ENCODE results near the gene GGA1.
"Not testable (repeated sequence)": the region's sequence is repeated elsewhere in the genome, so short reads cannot be mapped to it uniquely, and the experiment has no call there.

Gene GGA1

DNA sequence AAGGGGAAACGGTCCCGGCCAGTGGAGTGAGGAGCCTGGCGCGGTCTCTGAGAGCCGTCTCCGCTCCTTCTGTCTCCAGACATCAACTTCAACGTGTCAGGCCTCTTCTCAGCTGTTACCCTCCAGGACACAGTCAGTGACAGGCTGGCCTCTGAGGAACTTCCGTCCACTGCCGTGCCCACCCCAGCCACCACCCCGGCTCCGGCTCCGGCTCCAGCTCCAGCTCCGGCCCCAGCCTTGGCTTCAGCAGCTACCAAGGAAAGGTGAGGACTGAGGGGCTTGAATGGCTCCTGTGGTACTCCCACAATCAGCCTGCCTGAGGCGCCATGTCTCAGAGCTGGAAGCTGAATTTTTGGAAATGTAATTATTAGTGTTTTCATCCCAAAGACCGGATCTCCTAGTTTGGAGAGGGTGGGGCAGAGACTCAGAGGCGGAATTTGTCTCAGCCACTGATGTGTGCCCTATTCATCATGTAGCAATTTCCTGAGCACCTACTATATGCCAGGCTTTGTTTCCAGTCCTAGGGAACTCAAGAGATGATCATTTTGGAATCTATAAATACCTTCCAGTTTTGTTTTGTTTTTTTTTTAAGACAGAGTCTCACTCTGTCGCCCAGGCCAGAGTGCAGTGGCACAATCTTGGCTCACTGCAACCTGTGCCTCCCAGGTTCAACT lies 42.0 kb downstream of the GGA1 start:
- DNase-seq (ENCODE audit: low spot score) = no peak

DNA sequence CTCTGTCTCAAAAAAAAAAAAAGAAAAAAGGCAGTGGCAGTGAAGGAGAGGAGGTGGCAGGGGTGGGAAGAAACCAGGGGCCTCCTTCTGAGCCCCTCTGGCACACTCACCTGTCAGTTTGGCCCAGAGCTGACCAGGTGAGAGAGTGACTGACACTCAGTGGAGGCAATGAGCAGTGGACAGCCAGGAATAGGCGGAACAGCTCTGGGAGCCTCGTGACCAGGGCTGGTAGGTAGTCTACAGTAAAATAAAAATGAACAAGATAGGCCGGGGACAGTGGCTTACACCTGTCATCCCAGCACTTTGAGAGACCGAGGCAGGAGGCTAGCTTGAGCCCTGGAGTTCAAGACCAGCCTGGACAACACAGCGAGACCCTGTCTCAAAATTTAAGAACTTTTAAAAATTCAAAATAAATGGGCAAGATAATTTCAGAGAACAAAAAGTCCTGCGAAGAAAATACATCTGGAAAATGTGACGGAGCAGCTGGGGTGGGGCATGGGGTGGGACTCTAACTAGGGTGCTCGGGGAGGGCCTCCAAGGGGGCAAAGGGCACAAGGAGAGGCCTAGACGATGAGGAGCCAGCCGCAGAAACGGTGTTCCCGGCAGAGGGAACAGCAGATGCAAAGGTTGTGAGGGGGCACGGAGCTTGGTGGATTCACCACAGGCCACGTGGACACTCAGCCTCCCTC lies 46.1 kb downstream of the GGA1 start:
- no peak for DNase-seq (ENCODE audit: low spot score)

DNA sequence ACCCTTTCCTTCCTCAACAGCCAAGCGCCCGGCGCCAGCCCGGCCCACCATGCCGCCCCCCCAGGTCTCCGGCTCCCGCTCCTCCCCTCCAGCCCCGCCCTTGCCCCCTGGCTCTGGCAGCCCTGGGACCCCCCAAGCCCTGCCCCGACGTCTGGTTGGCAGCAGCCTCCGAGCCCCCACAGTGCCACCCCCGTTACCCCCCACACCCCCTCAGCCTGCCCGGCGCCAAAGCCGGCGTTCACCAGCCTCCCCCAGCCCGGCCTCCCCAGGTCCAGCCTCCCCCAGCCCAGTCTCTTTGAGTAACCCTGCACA lies 46.6 kb downstream of the GGA1 start:
- DNase-seq (ENCODE audit: low spot score) = no peak

DNA sequence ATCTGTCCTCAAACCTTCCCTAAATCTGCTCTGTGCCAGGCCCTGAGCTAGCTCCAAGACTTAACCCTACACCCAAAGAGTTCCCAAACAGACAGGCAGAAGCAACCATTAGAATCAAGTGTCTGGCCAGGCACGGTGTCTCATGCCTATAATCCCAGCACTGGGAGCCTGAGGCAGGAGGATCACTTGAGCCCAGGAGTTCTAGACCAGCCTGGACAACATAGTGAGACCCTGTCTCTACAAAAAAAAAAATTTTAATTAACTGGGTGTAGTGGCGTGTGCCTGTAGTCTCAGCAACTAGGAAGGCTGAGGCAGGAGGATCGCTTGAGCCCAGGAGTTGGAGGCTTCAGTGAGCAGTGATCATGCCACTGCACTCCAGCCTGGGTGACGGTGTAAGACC lies 47.9 kb downstream of the GGA1 start:
- not testable (repeated sequence) for DNase-seq (ENCODE audit: low spot score)

DNA sequence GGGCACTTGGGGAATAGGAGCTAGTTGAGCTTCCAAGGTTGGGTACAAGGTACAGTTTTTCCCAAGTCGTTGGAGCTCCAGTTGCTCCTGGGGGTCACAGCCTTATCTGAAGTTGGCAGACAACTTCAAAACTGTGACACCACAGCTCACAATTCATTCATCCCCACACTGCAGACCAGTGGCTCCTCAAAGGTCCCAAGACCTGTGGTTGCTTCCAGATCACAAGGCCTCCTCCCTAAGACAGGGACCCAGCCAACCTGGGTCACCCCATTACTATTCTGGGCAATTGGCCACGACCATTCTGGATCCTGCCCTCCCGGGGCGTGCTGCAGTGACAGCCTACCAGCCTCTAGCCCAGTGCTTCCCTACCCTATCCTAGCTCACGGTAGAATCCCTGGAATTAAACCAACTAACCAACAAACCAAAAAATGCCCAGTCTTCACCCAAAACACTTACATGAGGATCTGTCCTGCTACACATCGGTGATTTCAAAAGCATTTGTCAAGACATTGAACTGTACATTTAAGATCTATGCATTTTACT lies 49.0 kb downstream of the GGA1 start:
- peak; percentile 66 for DNase-seq (ENCODE audit: low spot score)

DNA sequence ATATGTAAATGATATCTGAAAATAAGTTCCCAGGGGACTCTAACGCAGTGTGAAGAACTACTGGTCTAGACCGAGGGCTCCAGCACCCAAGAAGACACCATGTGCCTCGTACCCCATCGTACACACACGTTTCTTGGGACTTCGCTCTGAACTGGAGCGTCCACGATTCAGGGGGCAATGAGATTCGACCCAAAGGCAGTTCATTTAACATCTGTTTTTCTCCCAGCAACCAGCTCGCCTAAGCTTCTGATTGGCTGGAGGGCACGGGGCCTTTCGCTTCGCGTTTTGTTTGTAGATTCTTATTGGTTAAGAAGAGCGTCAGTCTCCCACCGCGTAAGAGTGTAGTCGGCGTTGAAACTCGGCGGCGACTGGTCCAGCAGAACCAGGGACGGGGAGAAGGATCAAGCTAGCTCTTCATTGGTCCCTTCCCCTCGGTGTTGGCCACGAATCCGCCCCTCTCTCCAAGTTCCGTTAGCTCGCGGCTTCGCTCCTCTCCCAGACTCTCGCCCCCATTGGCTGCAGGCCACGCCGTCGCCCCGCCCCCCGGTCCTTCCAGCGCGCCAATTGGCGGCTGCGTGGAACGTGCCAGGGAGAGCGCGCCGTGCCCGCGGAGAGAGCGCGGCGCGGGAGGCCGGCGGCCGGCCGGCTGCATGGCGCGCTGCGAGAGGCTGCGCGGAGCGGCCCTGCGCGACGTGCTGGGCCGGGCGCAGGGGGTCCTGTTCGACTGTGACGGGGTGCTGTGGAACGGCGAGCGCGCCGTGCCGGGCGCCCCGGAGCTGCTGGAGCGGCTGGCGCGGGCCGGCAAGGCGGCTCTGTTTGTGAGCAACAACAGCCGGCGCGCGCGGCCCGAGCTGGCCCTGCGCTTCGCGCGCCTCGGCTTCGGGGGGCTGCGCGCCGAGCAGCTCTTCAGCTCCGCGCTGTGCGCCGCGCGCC lies 49.8 kb downstream of the GGA1 start, which contains the start of gene PDXP:
TSS of gene PDXP (plus strand) at position 591 of the 933 bp plus-strand sequence. CDS start at position 651, 60 bp downstream.
- DNase-seq (ENCODE audit: low spot score) = peak; percentile 95

DNA sequence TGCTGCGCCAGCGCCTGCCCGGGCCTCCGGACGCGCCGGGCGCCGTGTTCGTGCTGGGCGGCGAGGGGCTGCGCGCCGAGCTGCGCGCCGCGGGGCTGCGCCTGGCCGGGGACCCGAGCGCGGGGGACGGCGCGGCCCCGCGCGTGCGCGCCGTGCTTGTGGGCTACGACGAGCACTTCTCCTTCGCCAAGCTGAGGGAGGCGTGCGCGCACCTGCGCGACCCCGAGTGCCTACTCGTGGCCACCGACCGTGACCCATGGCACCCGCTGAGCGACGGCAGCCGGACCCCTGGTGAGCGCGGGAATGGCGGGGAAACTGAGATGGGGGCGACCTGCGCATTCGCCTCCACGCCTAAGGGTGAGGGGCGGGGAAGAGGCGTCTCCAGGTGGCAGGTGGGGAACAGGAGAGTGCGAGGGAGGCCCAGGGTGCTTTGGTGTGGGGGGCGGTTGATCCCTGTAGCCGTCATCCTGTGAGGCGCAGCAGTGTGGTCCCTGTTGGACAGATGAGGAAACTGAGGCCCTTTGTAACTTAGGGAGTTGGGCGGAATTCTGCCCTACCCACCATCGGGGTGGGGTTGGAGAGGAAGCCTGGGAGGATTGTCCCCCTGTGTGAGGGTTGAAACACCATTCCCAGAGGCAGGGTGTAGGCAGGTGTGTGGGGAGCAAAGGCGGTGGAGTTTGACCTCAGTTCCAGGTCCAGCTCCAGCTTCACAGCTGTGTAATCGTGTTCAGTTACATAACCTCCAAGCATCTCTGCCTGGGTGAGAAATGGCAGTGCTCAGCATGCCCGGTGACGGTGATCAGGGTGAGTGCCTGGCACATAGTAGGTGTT lies 50.6 kb downstream of the GGA1 start:
- DNase-seq (ENCODE audit: low spot score) = peak; percentile 72

DNA sequence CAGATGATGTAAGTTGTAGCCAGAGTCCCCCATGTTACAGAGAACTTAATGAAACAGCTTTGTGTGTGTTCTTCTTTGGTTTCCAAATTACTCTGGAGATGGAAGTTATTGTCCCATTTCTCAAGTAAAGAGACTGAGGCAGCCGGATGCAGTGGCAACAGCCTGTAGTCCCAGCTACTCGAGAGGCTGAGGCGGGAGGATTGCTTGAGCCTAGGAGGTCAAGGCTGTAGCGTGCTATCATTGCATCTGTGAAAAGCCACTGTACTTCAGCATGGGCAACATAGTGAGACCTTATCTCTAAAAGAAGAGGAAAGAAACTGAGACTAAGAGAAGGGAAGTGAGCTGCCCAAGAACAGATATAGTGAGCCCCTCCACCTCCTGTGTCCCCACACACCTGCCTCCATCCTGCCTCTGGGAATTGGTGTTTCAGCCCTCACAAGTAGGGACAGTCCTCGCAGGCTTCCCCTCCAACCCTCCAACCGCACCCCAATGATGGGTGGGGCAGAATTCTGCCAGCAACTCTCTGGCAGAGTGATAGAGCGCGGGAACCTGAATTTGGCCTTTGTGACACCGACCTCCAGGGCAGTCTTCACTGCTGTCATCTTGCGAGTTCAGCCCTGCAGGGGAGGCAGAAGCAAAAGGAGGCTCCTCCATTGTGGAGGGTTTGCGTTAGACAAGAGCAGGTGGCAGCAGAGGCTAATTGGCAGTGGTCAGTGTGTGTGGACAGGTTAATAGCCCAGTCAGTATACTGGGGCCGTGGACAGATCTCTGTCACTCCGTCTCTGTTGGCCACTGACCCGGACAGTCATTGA lies 51.5 kb downstream of the GGA1 start:
- DNase-seq (ENCODE audit: low spot score) = no peak

DNA sequence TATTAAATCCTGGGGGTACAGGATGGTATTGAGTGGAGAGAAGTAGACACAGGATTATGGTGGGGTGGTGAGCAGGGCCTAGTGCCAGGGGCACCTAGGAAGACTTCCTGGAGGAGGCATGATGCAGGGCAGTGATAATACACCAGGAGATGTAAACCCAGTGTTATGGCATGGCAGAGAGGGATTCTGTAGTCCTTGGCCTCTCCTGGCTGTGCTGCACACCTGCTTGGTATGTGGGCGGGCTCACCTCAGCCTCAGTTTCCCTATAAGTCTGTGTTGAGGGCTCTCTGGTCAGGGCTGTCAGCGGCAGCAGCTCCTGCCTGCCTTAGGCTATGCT lies 52.0 kb downstream of the GGA1 start:
- DNase-seq (ENCODE audit: low spot score) = no peak

DNA sequence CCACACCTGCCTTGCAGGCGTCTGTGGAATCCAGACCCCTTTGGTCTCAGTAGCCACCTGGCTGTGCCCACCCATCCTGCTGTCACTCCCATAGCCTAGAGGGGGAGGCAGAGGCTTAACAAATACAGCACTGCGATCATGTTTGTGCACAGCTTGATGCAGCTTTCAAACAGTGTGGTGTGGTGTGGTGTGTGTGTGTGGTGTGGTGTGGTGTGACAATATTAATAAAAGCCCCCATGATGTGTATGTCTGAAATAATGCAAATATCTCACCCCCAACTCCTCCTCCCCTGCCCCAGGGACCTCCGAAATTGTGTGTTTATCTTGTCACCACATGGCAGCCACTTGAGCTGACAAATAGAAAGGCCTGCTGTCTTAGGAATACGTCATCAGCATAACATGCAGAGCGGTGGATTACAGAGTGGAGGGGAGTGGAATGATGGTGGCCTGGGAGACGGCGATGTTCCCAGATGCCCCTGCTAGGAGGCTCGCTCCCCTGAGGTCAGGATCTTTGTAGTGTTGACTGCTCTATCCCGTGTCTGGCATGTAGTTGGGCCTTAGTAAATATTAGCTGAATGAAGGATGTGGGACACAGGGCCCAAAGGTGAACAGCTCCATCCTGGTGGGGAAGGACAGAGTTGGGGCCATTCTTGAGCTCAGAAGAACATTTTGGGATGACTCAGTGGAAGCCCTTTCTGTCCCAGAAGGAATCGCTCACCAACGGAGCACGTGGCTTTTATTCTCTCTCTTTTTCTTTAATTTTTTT lies 52.7 kb downstream of the GGA1 start:
- peak; percentile 81 for DNase-seq (ENCODE audit: low spot score)

DNA sequence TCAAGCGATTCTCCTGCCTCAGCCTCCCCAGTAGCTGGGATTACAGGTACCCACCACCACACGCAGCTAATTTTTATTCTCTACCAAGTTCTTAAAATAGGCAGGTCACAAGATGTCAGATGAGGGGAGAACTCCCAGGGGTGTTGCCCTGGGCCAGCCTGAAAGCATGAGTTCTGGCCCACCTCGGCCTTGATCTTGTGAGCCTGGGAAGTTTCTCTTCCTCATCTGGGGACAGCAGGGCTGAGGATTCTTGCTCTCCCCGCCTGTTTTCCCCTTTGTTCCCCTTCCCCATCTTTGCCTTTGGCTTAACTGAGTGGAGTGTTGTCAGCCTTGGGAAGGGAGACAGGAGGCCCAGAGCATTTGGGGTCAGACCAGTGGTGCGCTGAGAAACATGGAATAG lies 53.4 kb downstream of the GGA1 start:
- no peak for DNase-seq (ENCODE audit: low spot score)

DNA sequence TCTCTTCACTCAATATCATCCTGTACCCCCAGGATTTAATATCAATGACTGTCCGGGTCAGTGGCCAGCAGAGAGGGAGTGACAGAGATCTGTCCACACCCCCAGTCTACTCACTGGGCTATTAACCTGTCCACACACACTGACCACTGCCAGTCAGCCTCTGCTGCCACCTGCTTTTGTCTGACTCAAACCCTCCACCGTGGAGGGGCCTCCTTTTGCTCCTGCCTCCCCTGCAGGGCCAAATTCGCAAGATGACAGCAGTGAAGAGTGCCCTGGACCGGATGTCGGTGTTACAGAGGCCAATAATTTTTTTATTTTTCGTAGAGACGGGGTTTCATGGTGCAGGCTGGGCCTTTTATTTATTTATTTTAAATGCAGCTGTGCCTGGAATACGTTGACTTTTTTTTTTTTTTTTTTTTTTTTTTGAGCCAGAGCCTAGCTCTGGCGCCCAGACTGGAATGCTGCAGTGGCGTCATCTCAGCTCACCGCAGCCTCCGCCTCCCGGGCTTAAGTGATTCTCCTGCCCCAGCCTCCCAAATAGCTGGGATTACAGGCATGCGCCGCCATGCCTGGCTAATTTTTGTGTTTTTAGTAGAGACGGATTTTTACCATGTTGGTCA lies 55.0 kb downstream of the GGA1 start:
- no peak for DNase-seq (ENCODE audit: low spot score)

DNA sequence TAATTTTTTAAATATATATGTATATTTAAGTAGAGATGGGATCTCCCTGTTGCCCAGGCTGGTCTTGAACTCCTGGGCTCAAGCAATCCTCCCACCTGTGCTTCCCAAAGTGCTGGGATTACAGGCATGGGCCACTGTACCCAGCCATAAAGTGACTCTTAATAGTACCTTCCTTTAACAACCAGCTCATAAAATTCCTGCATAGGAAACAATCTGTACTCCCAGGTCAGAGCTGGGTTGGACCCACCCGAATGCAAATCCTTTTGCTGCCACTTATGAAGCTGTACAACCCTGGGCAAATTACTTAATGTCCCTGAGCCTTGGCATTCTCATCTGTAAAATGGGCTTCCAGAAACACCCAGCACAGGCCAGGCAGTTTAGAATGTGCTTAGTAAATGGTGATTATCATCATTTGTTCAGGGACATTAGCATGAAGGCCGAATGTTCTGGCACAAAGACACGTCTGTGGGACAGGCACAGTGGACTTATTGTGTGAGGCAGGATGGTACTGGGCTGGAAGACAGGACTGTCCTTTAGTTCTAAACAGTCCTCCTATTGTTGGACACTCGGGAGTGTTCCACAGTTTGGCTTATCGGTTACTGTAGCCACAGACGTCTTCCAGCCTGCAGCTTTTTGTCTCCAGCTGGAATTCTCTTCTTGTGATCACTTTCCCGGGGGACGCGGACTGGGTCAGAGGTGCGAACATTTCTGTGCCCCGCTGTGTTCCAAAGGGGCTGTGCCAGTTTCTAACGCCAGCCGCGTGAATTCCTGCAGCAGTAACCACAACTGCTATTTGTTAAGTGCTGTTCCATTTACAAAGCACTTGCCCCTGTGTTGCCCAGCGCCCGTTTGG lies 55.8 kb downstream of the GGA1 start:
- no peak for DNase-seq (ENCODE audit: low spot score)

DNA sequence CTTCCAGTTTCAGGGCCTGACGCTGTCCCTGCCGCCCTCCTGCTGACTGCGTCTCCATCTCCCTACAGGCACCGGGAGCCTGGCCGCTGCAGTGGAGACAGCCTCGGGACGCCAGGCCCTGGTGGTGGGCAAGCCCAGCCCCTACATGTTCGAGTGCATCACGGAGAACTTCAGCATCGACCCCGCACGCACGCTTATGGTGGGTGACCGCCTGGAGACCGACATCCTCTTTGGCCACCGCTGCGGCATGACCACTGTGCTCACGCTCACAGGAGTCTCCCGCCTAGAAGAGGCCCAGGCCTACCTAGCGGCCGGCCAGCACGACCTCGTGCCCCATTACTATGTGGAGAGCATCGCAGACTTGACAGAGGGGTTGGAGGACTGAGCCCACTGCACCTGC lies 56.9 kb downstream of the GGA1 start:
- no peak for DNase-seq (ENCODE audit: low spot score)

DNA sequence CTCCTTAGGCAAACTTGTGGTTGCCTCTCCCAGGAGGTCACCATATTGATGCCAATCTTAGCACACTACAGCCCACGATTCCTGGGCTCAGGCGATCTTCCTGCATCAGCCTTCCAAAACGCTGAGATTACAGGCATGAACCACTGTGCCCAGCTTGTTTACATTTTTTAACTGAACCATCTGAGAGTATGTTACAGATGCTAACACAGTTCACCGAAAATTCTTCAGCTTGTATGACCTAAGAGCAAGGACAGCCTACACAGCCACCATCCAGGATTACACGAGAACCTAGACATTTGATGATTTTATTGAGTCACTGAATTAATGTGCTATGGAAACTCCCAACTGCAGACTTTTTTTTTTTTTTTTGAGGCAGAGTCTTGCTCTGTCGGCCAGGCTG lies 61.0 kb downstream of the GGA1 start:
- DNase-seq (ENCODE audit: low spot score) = no peak

DNA sequence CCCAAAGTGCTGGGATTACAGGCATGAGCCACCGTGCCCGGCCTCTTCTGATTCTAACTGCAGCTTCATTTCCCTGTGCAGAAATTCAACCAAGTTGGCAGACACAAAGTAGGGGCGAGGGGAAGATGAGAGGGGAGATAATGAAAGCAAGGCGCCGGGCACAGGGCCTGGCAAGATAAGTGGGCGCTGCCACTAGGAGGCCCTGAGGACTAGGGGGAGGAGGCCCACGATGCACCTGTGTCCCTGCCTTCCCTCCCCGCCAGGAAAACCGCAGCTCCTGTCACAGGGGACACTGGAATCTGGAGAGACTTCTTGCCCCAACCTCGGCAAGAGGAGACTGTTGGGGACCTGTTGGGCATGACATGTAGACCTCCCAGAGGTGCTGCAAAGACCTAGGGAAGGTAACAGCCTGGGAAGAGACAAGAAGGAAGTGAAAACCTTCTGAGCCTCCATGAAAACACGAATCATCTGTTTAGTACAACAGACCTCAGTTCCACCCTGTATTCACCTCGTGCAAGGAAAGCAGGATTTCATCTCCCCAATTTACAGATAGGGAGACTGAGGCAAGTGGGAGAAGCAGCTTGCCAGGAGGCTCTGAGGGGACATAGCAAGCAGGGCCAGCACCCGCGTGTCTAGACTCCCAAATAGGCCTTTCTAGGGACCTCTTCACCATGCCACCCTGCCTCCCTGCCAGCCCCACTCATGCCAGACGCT lies 63.7 kb downstream of the GGA1 start:
- DNase-seq (ENCODE audit: low spot score) = no peak

DNA sequence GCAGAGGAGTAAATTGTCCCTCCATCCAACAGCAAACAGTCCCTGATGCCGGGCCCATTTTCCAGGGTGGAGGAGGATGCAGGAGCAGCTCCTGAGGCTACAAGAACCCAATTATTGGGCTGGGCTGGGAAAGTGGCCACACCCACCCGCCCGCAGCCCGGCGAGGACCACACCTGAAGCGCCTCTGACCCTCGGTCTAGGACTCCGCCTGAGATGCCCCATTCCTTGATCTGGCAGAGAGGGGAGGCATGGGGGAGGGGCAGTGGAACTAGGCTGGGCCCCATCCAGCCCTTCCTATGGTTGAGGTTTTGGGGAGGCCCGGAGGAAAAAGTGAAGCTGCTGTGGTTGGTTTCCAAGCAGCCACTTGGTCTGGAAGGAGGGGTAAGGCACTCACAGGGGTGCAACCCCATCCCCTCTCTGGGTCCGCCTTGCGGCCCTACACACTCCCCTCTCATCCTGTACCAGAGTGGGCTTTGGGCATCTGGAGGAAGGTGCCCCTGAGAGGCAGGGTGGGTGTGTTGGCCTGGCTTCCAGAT lies 64.4 kb downstream of the GGA1 start:
- no peak for DNase-seq (ENCODE audit: low spot score)

DNA sequence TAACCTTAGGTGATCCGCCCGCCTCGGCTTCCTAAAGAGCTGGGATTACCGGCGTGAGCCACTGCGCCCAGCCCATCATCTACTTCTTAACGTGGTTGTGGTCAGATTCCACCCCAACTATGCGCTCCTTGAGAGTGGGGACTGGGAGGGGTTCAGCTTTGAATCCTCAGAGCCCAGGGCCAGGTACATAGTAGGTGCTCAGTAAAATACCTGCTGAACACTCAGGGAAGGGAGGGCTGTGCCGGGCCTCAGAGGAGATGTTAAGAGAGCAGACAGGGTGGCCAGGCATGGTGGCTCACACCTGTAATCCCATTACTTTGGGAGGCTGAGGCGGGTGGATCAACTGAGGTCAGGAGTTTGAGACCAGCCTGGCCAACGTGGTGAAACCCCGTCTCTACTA lies 65.6 kb downstream of the GGA1 start:
- no peak for DNase-seq (ENCODE audit: low spot score)

All from D341Med (cell line).